Measurements from ENCODE around the gene SMIM28.
"Not testable (repeated sequence)": the region's sequence is repeated elsewhere in the genome, so short reads cannot be mapped to it uniquely, and the experiment has no call there.

The SMIM28 gene

DNA sequence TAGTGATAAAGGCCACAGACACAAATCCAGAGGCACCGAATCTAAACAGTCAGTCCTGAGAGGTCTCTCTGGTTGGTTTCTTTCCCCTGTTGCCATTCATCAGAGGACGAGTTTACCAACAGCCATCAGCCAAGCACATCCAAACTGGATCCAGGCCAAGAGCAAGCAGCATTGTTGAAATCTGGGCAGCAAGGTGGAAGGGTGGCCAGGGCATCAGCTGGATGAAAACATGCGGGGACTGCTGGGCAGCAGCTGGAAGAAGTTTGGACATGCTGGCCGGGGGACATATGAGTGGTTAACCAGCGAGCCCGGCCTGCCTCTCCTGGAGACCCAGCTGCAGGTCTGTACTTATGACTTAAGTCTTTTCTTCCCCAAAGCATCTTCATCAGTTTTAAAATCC lies at the start of gene SMIM28:
Gene SMIM28 (plus strand): TSS at position 62 of the 400 bp plus-strand sequence. CDS start 168 bp downstream, at position 230.
- DNase-seq: no peak

GRCh38 chr6:138328210-138328609 lies 49.5 kb upstream of the SMIM28 start:
- DNase-seq: no peak

- DNase-seq: no peak
These were observed 46.9 kb upstream of the SMIM28 start for GRCh38 chr6:138330763-138331162.

DNA sequence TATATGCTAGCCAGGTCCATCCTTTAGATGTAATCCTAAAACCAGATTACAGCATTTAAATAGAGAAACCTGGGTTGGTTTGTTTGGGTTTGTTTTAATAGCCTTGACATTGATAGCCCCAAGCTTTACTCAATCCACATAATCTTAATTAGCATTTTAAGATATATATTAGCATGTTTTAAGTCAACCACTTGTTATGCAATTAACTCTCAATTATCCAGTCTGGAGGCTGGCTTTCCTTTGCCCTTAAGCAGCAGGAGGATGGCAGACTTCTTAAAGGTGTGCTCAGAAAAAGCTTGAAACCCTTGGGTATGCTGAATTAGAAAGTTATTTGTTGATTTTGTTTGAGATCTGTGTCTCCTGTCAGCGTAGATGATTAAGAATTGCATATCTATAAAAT lies 46.3 kb upstream of the SMIM28 start:
- DNase-seq: no peak

DNA sequence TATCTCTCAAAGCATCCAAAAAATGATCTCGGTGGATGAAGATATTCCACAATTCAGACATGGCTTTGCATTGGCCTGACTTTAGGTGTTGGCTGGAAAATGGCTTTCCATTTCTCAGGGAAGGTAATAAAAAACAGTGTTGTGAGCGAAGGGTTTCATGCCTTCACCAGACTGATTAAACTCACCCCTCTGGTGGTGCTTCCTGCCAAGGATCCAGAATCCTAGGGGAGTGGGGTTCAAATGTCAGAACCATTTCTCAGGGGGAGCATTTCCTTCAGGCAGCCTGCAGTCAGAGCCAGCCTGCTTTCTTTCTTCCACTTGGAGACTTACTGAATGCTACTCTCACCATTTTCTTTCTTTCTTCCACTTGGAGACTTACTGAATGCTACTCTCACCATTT lies 45.7 kb upstream of the SMIM28 start:
- no peak for DNase-seq

GRCh38 chr6:138334000-138334399 lies 43.7 kb upstream of the SMIM28 start:
- no peak for DNase-seq

DNA sequence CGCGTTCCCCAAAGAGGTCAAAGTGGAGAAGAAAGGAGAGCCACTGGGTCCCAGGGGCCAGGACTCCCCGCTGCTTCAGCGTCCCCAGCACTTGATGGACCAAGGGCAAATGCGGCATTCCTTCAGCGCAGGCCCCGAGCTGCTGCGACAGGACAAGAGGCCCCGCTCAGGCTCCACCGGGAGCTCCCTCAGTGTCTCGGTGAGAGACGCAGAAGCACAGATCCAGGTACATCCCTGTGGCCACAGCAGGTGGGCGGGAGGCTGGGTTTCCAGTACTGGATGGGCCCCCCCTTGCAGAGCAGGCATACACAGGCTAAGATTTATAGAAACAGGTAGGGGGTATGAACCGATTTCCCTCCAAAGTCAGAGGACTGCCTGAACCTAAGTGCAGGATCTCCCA lies 42.7 kb upstream of the SMIM28 start:
- DNase-seq: no peak

DNA sequence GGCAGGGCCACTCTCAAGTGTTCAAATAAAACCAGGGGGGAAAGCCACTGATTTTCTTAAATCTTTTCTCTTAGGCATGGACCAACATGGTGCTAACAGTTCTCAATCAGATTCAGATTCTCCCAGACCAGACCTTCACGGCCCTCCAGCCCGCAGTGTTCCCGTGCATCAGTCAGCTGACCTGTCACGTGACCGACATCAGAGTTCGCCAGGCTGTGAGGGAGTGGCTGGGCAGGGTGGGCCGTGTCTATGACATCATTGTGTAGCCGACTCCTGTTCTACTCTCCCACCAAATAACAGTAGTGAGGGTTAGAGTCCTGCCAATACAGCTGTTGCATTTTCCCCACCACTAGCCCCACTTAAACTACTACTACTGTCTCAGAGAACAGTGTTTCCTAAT lies 41.5 kb upstream of the SMIM28 start:
- DNase-seq: no peak

DNA sequence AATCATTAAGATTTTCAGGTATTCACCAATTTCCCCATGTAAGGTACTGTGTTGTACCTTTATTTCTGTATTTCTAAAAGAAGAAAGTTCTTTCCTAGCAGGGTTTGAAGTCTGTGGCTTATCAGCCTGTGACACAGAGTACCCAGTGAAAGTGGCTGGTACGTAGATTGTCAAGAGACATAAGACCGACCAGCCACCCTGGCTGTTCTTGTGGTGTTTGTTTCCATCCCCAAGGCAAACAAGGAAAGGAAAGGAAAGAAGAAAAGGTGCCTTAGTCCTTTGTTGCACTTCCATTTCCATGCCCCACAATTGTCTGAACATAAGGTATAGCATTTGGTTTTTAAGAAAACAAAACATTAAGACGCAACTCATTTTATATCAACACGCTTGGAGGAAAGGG lies 40.6 kb upstream of the SMIM28 start:
- DNase-seq: no peak

GRCh38 chr6:138339024-138339423 lies 38.7 kb upstream of the SMIM28 start:
- DNase-seq: no peak

GRCh38 chr6:138341176-138341575 lies 36.5 kb upstream of the SMIM28 start:
- DNase-seq: no peak

DNA sequence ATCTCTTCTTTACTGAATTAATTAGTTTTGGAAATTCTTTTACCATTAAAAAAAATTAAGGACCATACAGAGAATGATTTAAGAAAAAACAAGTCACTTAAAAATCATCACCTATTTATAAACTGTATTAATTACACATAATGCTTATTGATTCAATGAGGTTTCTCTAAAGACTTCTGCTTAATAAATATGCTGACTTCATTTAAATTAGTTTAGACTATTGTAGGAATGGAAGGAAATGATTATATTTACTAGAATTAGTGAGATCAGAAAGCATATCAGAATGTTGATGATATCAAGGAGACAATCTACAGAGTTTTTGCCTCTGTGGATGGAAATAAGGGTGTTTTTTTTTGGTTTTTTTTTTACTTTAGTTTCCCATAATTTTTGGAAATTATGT lies 34.6 kb upstream of the SMIM28 start:
- DNase-seq: no peak

GRCh38 chr6:138345565-138346285 lies 32.0 kb upstream of the SMIM28 start:
- DNase-seq: no peak

DNA sequence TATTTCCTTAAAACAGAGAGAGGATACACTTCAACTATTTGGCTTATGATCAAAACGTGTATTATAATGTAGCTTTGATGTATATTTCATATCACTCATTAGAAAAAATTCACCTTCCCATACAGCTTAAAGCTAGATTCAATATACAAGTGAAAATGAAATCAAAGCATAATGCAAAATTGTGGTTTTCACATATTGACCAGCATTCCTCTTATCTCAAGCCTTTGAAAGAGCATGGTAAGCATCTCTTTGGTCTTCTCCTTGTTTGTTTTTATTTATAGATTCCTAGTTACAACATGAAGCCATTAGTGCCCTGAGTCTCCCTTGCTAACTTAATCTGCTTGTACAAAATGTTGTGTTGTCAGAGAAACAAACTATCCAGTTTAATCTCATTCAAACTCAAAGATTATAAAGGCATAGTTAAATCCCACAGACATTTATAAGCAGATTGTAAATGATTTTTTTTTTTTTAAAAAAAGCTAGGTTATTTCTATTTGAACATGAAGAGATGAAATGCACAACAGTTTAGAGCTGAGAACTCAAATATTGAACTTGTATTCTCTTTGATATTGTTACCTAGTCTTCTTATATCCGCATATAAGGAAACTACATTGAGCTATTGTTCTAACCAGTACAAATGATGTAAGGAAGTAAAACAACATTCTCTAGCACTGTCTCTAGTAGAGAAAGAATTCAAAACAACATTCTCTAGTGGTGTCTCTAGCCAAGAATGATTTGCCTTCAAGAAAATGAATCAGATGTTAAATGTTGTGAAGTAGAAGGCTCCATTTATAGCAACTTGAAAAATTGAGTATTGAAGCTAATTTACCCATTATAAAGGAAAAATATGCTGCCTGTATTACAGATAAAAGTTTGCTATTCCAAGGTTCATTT lies 31.2 kb upstream of the SMIM28 start:
- no peak for DNase-seq

DNA sequence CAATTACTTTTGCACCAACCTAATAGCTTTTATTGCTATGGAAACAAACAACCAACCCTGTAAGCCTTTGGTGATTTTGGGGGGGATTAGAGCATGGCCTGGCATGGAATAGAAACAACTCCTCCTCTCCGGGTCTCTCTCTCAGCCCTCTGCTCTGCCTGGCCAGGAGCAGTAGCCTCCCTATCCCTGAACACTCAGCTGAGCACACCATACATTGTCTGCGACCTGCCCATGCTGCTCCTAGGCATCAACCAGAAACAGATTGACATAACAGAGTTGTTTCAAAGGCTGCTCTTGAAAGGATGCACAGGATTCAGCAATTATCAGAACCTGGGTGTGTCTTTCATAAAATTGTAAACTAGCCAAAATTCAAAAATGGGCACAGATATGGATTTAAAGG lies 29.8 kb upstream of the SMIM28 start:
- no peak for DNase-seq

DNA sequence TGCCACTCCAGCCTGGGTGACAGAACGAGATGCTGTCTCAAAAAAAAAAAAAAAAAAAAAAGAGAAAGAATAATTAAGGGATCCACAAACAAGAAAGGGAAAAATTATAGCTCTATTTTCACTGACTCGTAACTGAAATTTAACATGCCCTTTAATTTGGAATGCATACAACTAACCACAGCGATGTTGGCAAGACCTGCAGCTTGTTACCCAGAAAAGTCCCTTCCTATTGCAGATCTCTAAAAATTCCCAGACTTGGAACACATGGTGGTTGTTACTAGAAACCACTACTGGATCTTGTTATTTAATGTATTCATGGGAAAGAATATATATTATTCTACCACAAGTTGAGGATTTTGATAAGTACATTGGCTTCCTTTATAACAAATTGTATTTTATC lies 27.8 kb upstream of the SMIM28 start:
- DNase-seq: no peak

GRCh38 chr6:138357928-138358327 lies 19.8 kb upstream of the SMIM28 start:
- DNase-seq: no peak

DNA sequence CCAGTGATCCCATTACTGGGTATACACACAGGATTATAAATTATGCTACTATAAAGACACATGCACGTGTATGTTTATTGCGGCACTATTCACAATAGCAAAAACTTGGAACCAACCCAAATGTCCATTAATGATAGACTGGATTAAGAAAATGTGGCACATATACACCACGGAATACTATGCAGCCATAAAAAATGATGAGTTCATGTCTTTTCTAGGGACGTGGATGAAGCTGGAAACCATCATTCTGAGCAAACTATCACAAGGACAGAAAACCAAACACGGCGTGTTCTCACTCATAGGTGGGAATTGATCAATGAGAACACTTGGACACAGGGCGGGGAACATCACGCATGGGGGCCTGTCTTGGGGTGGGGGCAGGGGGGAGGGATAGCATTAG lies 9.0 kb upstream of the SMIM28 start:
- not testable (repeated sequence) for DNase-seq

DNA sequence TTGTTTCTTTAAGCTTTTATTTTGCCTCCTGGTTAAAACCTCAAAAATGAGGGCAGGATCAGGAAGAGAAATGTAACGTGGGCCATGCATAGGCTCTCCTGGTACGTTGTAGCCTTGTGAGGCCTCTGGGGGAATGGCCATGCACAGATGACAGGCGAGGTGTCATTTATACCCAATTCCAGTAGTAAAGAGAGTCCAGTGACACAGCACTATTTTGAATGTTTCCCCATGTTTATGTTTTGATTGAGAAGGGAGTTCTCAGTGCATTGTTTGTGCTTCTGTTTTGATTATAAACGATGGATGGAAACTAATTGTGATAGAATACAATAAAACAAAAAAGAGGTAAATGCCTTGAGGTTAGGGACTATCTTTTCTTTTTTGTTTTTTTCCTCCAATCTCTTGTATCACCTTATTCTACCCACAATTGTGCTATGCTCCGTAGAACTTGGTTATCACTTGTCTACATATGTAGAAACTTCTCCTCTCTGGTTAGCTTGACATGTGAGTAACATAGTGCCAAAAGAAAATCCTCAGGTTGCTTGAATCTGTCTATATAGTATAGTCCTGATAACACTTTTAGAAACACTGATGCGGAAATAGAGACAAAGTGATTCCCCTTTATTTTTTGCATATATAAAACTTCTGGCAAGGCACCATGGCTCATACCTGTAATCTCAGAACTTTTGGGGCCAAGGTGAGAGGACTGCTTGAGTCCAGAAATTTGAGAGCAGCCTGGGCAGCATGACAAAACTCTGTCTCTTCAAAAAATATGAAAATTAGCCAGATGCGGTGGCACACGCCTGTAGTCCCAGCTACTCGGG lies 6.9 kb upstream of the SMIM28 start:
- DNase-seq: no peak

DNA sequence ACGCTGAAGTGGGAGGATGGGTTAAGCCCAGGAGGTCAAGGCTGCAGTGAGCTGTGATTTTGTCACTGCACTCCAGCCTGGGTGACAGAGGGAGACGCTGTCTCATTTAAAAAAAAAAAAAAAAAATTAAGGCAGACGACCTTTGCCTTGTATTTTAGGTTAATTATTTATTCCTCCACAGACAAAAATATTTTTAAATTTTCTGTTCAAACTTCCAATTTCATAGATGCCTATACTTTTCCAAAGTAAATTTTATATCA lies 6.3 kb upstream of the SMIM28 start:
- DNase-seq: no peak

DNA sequence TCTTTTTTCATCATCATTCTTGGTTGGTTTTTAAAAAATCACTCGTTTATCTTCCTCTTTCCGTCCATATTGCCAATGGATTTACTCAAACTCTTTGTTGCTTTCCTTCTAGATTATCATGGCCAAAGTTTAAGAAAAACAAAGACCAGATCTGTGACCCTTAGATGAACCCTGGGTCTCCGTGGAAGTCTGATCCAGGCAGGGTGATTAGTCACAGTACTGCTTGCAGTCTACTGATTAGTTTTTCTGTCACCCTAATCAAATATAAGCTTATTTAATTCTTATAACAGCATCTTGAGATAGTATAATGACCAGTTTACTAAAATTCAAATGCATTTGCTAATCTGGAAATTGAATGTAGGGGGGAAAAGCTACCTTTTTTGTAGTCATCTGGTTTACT lies 6.0 kb upstream of the SMIM28 start:
- DNase-seq: no peak

DNA sequence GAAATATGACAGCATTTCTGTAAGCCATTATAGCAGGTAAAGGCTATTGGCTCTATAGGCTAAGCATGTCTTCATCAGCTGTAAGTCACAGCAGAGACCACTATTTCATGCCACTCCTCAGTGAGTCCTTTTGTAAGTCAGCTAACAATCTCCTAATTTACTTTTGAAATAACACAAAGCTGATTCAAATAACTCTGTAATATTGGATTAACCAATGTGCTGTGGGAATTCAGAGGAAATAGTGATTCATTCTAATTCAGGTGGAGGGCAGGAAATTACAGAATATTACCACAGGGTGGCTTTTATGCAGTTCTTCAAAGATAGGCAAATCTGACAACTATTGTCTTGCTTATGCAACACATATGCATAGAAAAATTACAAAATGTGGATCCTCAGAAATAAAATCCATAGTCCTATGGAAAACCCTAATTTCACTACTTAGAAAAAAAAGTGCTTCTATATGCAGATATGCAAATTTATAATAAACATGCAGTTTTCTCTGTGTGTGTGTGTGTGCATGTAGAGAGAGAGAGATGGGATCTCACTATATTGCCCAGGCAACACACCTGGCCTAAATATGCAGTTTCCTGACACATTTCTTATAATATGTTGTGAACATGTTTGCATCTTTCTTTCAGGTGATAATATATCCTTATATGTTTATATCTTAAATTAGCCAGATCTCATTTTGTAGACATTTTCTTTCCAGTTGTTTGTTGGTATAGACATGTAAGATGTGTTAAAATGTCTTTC lies 4.8 kb upstream of the SMIM28 start:
- DNase-seq: no peak

- DNase-seq: no peak
These were observed 3.5 kb upstream of the SMIM28 start for GRCh38 chr6:138374230-138374629.

Measured in DMS 273 treated with DMSO at 0.1 percent for 48 hours (cell line).